H54 (cell line): Measurements from ENCODE around the gene CD6.

ENCODE experiments used
- DNase-seq: peaks from one replicate; pipeline ENCODE4 v3.0.0; 2011; ENCODE audit warnings: low spot score, mixed read lengths; ENCODE audit not compliant: insufficient read length
- FAIRE-seq: peaks from 3 replicates; lab custom pipeline; 2011; peaks lifted over from hg19 to GRCh38; lab: Jason Lieb, UNC
- POLR2A ChIP-seq: IDR thresholded peaks from 2 replicates; pipeline ENCODE4 v1.6.1; 2011; ENCODE audit warnings: low read depth, mild to moderate bottlenecking, low read length

The CD6 gene

GRCh38 chr11:61007956-61008896, 36.7 kb downstream of the CD6 start:
- FAIRE-seq (no peak), DNase-seq (no peak)
- no peak for TF ChIP-seq POLR2A

GRCh38 chr11:61008971-61009370, 37.5 kb downstream of the CD6 start:
- no peak for TF ChIP-seq POLR2A
- FAIRE-seq (no peak), DNase-seq (no peak)

- FAIRE-seq (no peak), DNase-seq (no peak)
- no peak for TF ChIP-seq POLR2A
Observed at GRCh38 chr11:61009392-61010275, 38.2 kb downstream of the CD6 start.

- DNase-seq (no peak), FAIRE-seq (no peak)
- no peak for TF ChIP-seq POLR2A
Observed at GRCh38 chr11:61010466-61011228, 39.2 kb downstream of the CD6 start.

- FAIRE-seq (no peak), DNase-seq (no peak)
- no peak for TF ChIP-seq POLR2A
Observed at GRCh38 chr11:61011229-61011870, 39.9 kb downstream of the CD6 start.

GRCh38 chr11:61011950-61012736, 40.7 kb downstream of the CD6 start:
- no peak for TF ChIP-seq POLR2A
- DNase-seq = peak; percentile 81
- no peak for FAIRE-seq

- no peak for FAIRE-seq
- no peak for TF ChIP-seq POLR2A
- DNase-seq = no peak
Observed at GRCh38 chr11:61012737-61013215, 41.3 kb downstream of the CD6 start.

- DNase-seq (no peak), FAIRE-seq (no peak)
- TF ChIP-seq POLR2A = no peak
Observed at GRCh38 chr11:61018059-61018458, 46.6 kb downstream of the CD6 start.

GRCh38 chr11:61019037-61019831, 47.8 kb downstream of the CD6 start:
- no peak for DNase-seq
- no peak for TF ChIP-seq POLR2A
- no peak for FAIRE-seq

GRCh38 chr11:61019832-61020405, 48.4 kb downstream of the CD6 start:
- no peak for FAIRE-seq
- DNase-seq = no peak

More at GRCh38 chr11:61019832-61020405, 48.4 kb downstream of the CD6 start:
- TF ChIP-seq POLR2A = no peak
